ENCODE data around the gene CLEC18B. TPM values are rescaled to one million over a fixed set of nuclear protein-coding genes. Genes with fewer than 3 reads are reported as not detected.

Gene CLEC18B
- total RNA-seq, 1 donor from 2014 or later: 2.8 TPM

Other genes with a start within 250 kb of the CLEC18B start
- 72.0 TPM for gene PSMD7, start 124.7 kb downstream of the CLEC18B start, total RNA-seq
- gene NPIPB15, start 45.2 kb downstream of the CLEC18B start, total RNA-seq: 2.8 TPM
- gene GLG1, start 185.6 kb upstream of the CLEC18B start, total RNA-seq: 54.6 TPM
- gene RFWD3, start 245.4 kb upstream of the CLEC18B start, total RNA-seq: 23.9 TPM